ENCODE data around the gene CDC6.

The CDC6 gene

GRCh38 chr17:40320756-40321523, 33.3 kb downstream of the CDC6 start (continued):
- TF ChIP-seq, protein P1, sequence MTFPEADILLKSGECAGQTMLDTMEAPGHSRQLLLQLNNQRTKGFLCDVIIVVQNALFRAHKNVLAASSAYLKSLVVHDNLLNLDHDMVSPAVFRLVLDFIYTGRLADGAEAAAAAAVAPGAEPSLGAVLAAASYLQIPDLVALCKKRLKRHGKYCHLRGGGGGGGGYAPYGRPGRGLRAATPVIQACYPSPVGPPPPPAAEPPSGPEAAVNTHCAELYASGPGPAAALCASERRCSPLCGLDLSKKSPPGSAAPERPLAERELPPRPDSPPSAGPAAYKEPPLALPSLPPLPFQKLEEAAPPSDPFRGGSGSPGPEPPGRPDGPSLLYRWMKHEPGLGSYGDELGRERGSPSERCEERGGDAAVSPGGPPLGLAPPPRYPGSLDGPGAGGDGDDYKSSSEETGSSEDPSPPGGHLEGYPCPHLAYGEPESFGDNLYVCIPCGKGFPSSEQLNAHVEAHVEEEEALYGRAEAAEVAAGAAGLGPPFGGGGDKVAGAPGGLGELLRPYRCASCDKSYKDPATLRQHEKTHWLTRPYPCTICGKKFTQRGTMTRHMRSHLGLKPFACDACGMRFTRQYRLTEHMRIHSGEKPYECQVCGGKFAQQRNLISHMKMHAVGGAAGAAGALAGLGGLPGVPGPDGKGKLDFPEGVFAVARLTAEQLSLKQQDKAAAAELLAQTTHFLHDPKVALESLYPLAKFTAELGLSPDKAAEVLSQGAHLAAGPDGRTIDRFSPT (tag by site-specific recombination; IDR thresholded peaks at IDR 0.05), result no peak
- TF ChIP-seq, protein P2, sequence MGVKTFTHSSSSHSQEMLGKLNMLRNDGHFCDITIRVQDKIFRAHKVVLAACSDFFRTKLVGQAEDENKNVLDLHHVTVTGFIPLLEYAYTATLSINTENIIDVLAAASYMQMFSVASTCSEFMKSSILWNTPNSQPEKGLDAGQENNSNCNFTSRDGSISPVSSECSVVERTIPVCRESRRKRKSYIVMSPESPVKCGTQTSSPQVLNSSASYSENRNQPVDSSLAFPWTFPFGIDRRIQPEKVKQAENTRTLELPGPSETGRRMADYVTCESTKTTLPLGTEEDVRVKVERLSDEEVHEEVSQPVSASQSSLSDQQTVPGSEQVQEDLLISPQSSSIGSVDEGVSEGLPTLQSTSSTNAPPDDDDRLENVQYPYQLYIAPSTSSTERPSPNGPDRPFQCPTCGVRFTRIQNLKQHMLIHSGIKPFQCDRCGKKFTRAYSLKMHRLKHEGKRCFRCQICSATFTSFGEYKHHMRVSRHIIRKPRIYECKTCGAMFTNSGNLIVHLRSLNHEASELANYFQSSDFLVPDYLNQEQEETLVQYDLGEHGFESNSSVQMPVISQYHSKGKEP (tag by site-specific recombination; IDR thresholded peaks at IDR 0.05), result no peak
- TF ChIP-seq ZNF514 (tag by site-specific recombination; IDR thresholded peaks at IDR 0.05), result no peak
- peak; percentile 78; the same call in 1 of the 2 replicates for TF ChIP-seq ZNF398 (tag by site-specific recombination; IDR thresholded peaks at IDR 0.05)
- peak; percentile 82 for TF ChIP-seq GLIS2 (tag by site-specific recombination; IDR thresholded peaks at IDR 0.05)
- peak; percentile 60; the same call in 1 of the 2 replicates for TF ChIP-seq KLF17 (tag by site-specific recombination; IDR thresholded peaks at IDR 0.05)
- peak; percentile 36; the same call in 1 of the 2 replicates for TF ChIP-seq SP7 (tag by site-specific recombination; IDR thresholded peaks at IDR 0.05)
- peak; percentile 99 for TF ChIP-seq ZFHX2 (tag by site-specific recombination; conservative IDR thresholded peaks at IDR 0.05)

DNA sequence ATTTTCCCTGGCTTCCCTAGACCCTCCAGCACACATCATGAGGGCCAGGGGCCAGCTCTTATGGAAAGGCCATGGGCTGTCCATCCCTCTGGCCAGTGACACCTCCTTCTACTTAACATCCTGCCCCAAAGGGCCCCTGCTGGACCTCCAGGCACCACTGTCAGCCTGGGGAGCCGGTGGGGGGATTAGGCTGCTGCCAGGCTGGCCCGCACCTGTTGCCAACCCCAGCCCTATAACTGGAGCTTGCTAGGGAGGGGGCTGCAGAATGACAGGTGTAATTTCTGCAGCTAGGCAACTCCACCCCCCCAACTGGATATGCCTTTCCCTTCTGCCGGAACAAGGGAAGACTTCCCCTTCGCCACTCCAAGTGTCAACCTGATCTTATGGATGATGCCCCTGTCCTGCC, 33.8 kb downstream of the CDC6 start:
- CTCF ChIA-PET, result interaction anchor here (0.6 to 1.5 kb wide), 5 partner anchors 9 to 181 kb away, joined by 3 read pairs; no protein-coding TSS in a partner anchor
- no peak overlapping the region for H3K4me3 ChIP-seq (ENCODE audit: low read depth, low read length)

More for the DNA sequence above, 33.8 kb downstream of the CDC6 start:
- H3K27ac ChIP-seq (ENCODE audit: extremely low read depth, low read depth, low read length), result no peak overlapping the region
- no peaks in the 10 kb centered on the region for H3K36me3 ChIP-seq (ENCODE audit: control insufficient read depth in 2 of 2, insufficient read depth in 1 of 2, low read length in 2 of 2)
- TF ChIP-seq SCRT1 (tag by site-specific recombination; IDR thresholded peaks at IDR 0.05; ENCODE audit: borderline replicate concordance) (peak; percentile 66; the same call in 1 of the 2 replicates), SCRT2 (tag by site-specific recombination; IDR thresholded peaks at IDR 0.05) (peak; percentile 94), ZFHX2 (tag by site-specific recombination; conservative IDR thresholded peaks at IDR 0.05) (no peak), ZBTB26 (tag by site-specific recombination; optimal IDR thresholded peaks at IDR 0.05) (no peak), PBX3 (CRISPR knock-in tag; IDR thresholded peaks at IDR 0.05) (no peak), ZNF514 (tag by site-specific recombination; IDR thresholded peaks at IDR 0.05) (no peak), ZNF366 (tag by site-specific recombination; conservative IDR thresholded peaks at IDR 0.05) (no peak), ZNF707 (tag by site-specific recombination; IDR thresholded peaks at IDR 0.05) (no peak), ZNF341 (tag by site-specific recombination; IDR thresholded peaks at IDR 0.05; ENCODE audit: low read depth) (no peak), ZNF843 (tag by site-specific recombination; IDR thresholded peaks at IDR 0.05) (no peak)
- TF ChIP-seq, protein P3, sequence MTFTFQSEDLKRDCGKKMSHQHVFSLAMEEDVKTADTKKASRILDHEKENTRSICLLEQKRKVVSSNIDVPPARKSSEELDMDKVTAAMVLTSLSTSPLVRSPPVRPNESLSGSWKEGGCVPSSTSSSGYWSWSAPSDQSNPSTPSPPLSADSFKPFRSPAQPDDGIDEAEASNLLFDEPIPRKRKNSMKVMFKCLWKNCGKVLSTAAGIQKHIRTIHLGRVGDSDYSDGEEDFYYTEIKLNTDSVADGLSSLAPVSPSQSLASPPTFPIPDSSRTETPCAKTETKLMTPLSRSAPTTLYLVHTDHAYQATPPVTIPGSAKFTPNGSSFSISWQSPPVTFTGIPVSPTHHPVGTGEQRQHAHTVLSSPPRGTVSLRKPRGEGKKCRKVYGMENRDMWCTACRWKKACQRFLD (tag by site-specific recombination; IDR thresholded peaks at IDR 0.05), result no peak
- TF ChIP-seq, protein P4, sequence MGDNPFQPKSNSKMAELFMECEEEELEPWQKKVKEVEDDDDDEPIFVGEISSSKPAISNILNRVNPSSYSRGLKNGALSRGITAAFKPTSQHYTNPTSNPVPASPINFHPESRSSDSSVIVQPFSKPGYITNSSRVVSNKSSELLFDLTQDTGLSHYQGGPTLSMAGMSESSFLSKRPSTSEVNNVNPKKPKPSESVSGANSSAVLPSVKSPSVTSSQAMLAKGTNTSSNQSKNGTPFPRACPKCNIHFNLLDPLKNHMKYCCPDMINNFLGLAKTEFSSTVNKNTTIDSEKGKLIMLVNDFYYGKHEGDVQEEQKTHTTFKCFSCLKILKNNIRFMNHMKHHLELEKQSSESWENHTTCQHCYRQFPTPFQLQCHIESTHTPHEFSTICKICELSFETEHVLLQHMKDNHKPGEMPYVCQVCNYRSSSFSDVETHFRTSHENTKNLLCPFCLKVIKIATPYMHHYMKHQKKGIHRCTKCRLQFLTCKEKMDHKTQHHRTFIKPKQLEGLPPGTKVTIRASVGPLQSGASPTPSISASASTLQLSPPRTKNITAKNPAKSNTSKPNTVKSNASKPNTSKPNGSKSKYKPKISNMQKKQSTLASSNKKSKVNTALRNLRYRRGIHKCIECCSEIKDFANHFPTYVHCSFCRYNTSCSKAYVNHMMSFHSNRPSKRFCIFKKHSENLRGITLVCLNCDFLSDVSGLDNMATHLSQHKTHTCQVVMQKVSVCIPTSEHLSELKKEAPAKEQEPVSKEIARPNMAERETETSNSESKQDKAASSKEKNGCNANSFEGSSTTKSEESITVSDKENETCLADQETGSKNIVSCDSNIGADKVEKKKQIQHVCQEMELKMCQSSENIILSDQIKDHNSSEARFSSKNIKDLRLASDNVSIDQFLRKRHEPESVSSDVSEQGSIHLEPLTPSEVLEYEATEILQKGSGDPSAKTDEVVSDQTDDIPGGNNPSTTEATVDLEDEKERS (tag by site-specific recombination; IDR thresholded peaks at IDR 0.05), result no peak
- TF ChIP-seq, protein P5, sequence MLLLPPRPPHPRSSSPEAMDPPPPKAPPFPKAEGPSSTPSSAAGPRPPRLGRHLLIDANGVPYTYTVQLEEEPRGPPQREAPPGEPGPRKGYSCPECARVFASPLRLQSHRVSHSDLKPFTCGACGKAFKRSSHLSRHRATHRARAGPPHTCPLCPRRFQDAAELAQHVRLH (tag by site-specific recombination; IDR thresholded peaks at IDR 0.05), result no peak
- no peaks in the 10 kb centered on the region for H3K9me3 ChIP-seq (ENCODE audit: control insufficient read depth, insufficient read depth, low read depth, low read length)
- POLR2A ChIA-PET, result interaction anchor here (0.6 kb wide), 1 partner anchor 1357 kb away, joined by 5 read pairs; no protein-coding TSS in a partner anchor
- H3K4me1 ChIP-seq (ENCODE audit: control insufficient read depth, insufficient read depth, low read length), result peaks cover 33% of the 10 kb centered on the region

All from HEK293 (cell line).